Measurements from ENCODE around the gene C18orf32. TPM values are rescaled to one million over a fixed set of nuclear protein-coding genes. Genes with fewer than 3 reads are reported as not detected.

Gene C18orf32
- total and polyA plus RNA-seq, 10 of the 15 experiments (the other 5 are each of a cell fraction or from before 2014, with no cell fraction given) = 11.5 to 67.0 (median 32.9) TPM

GRCh38 chr18:49521216-49521835 is 34.3 kb upstream of the C18orf32 start:
- RAD21 ChIA-PET (ENCODE audit: unreplicated experiment) = no interaction called here
- no peak for ATAC-seq
- intact Hi-C loops (cut with micrococcal nuclease; ENCODE audit: unreplicated experiment) = no loop called here
- in situ Hi-C loops (cut with MboI) = no loop called here
- SMC1A ChIA-PET (ENCODE audit: uncharacterized antibody, unreplicated experiment) = no interaction called here
- BruUV-seq (replicated peaks) = no TSS peak
- H3K9me3 ChIP-seq (replicated peaks; ENCODE audit: control insufficient read depth, insufficient read depth, low read length) = no peaks in the 10 kb centered on the region
- H3K27ac ChIP-seq (ENCODE audit: control insufficient read depth, insufficient read depth) = no peak overlapping the region
- CTCF ChIA-PET = no interaction called here
- H3K4me3 ChIP-seq = no peak overlapping the region
- H3K4me2 ChIP-seq (ENCODE audit: control insufficient read depth, insufficient read depth) = no peak overlapping the region
- TF ChIP-seq IRF4 (IDR thresholded peaks at IDR 0.05; ENCODE audit: low read depth, low read length) = no peak
- no peak for TF ChIP-seq POLR2A (IDR thresholded peaks at IDR 0.05; ENCODE audit: low read depth, low read length)
- no peak for TF ChIP-seq IRF5 (IDR thresholded peaks at IDR 0.05; ENCODE audit: borderline replicate concordance)
- TF ChIP-seq CUX1 (IDR thresholded peaks at IDR 0.05; ENCODE audit: insufficient replicate concordance, low read depth, low read length) = no peak
- TF ChIP-seq SREBF1 (IDR thresholded peaks at IDR 0.05; ENCODE audit: low read length) = no peak
- no peak for TF ChIP-seq KLF5 (IDR thresholded peaks at IDR 0.05; ENCODE audit: partially characterized antibody)
- DNase-seq (ENCODE audit: low read depth, low spot score) = no peak
- no peaks in the 10 kb centered on the region for H3K79me2 ChIP-seq (ENCODE audit: control insufficient read depth, insufficient read depth, low read length)
- no peaks in the 10 kb centered on the region for H3K36me3 ChIP-seq (ENCODE audit: control insufficient read depth in 2 of 2, insufficient read depth in 2 of 2, low read length in 1 of 2)
- H3K4me1 ChIP-seq (ENCODE audit: control insufficient read depth, insufficient read depth, low read length) = no peaks in the 10 kb centered on the region
- H4K20me1 ChIP-seq (ENCODE audit: control insufficient read depth, insufficient read depth) = no peaks in the 10 kb centered on the region
- 41% methylated on average over 7 of the region's 7 CpGs for WGBS (ENCODE audit: insufficient coverage, insufficient replicate concordance, low lambda C conversion rate, missing lambda C conversion rate)
- H3K9ac ChIP-seq (ENCODE audit: control insufficient read depth, insufficient read depth, low read length) = no peak overlapping the region
- POLR2A ChIA-PET = no interaction called here
- no peak overlapping the region for H2AFZ ChIP-seq (ENCODE audit: control insufficient read depth, low read depth, low read length)
- no peak for FAIRE-seq
- no peaks in the 10 kb centered on the region; a peak in 1 of 4 replicates for H3K27me3 ChIP-seq (replicated peaks in 1 of 2; ENCODE audit: control insufficient read depth in 2 of 2, insufficient read depth in 2 of 2, low read length in 1 of 2)

All from GM12878 (cell line).